Stimulated activated naive CD8-positive, alpha-beta T cell treated with anti-CD3 and anti-CD28 coated beads, Interleukin-15, Interleukin-2, amounts not matched to agents 100 U/mL and 50 U/mL, for 24 hours (primary cell): ENCODE measurements around the gene PTPRT.

ENCODE experiments used
- ATAC-seq: fragments of 150-1000 bp; cut with Tn5 transposase; one replicate; pipeline ENCODE4 v1.10.0; 2021
- DNase-seq: peaks from one replicate; pipeline ENCODE4 v3.0.0; 2021

Gene PTPRT

DNA sequence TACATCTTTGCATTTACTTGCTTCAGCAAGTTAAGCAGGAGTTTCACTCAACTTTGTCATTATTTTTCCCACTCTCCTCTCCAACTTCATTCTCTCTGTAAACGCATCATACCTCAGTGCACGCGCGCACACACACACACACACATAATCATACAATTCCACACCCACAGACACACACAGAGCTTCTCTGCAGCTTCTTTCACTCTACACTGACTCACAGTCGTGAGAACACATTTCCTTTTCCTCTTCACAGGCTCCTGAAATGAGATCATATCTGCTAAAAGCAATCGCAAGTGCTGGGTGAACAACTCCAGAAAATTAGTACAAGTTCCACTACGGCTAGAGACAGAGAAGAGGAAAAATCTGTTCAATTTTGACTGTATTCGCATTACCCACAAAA is 215.4 kb downstream of the PTPRT start:
- DNase-seq (no peak), ATAC-seq (no peak)

DNA sequence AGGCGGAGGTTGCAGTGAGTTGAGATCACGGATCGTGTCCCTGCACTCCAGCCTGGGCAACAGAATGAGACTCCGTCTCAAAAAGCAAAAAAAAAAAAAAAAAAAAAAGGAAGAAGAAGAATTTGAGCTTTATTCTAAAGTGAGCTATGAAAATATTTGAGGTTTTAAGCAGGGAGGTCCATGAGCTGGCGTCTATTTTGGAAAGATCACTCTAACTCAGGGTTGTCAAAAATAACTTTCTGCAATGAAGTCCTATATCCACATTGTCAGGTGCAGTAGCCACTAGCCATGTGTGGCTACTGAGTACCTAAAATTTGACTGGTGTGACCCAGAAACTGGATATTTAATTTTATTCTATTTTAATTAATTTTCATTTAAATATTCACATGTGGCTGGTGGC is 217.1 kb downstream of the PTPRT start:
- DNase-seq (no peak), ATAC-seq (no peak)

DNA sequence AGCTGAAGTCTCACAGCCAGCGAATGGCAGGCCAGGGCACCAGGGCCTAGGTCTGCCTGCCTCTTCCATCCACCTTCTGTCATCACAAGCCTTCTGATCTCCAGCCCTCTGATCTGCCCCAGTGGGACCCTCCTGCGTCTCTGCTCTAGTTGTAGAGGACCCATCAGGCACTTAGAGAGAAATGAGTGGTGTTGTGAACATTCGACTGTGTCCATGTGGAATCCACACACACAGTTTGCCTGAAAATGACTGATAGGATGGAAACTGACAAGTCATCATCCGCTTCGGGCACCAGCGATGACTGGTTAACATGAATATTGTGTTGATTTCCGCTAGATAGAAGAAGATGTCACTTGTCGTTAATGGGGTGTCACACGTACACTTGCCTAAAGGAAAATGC is 221.0 kb downstream of the PTPRT start:
- ATAC-seq = no peak
- no peak for DNase-seq

DNA sequence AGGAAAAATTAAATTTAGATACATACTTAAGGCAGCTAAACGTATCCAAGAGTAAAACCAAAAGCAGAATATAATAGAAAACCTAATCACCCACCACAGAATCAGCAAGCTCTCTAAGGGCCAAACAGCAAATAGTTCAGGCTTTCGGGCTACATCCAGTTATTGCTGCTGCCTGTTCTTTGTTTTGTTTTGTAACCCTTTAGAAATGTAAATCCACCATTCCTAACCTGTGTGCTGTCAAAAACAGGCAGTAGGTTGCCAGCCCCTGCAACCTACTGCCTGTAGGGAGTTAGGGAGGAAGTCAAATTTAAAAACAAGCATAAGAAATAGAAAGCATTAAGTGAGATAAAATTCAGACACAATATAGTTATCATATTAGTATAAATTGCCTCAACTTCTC is 225.9 kb downstream of the PTPRT start:
- no peak for DNase-seq

DNA sequence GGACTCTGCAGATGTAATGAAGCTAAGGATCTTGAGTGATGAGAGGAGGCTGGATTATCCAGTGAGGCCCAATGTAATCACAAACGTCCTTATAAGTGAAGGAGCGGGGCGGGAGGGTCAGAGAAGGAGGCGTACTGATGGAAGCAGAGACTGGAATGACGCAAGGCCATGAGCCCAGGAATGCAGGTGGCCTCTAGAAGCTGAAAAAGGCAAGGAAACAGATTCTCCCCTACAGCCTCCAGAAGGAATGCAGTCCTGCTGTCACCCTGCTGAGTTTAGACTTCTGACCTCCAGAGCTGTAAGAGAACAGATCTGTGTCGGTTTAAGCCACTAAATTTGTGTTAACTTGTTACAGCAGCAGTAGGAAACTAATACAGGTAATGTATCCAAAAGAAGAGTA is 227.9 kb downstream of the PTPRT start:
- no peak for ATAC-seq
- no peak for DNase-seq

More for the DNA sequence above, 225.9 kb downstream of the PTPRT start:
- no peak for ATAC-seq

DNA sequence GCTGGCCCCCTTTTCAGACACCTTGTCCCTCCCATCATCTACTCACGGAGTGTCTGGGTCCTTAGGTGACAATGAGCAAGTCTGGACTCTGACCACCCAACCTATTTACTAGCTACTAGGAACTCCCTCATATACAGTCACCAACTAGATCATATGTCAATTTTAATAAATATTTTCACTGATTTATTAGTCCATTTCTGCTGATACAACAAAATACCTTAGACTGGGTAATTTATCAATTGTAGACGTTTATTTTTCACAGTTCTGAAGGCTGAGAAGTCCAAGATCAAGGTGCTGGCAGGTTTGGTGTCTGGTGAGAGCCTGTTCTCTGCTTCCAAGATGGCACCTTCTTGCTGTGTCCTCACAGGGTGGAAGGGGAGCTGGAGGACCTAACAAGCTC is 229.7 kb downstream of the PTPRT start:
- DNase-seq (no peak), ATAC-seq (no peak)

DNA sequence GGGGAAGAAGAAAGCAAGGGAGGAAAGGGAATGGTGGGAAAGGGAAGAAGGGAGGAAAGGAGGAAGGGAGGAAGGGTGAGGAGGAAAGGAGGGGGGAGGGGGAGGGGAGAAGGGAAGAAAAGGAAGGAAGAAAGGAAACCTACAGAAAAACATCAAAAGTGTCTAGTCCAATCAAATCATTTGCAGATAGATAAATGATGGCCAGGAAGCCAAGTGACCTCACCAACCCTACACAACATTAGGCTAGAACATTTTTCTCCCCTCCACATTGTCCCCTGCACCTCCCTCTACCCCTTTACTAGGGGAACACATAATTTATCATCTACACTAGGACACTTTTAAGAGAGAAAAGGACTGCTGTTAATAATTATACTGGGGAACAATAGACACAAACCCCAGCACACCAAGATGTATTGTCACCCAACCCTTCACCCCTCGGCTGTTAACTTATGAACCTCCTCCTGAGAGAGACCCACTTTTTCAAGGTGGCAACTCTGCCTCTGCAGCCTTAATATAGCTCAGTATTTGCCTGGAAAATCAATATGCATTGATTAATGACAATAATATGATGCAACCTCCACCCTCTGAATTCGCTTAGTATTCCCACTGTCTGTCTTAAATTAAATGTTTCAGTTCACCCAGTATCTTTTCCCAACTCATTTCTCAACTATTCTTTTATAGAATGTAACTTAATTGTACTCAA is 231.2 kb downstream of the PTPRT start:
- no peak for DNase-seq
- ATAC-seq = no peak

DNA sequence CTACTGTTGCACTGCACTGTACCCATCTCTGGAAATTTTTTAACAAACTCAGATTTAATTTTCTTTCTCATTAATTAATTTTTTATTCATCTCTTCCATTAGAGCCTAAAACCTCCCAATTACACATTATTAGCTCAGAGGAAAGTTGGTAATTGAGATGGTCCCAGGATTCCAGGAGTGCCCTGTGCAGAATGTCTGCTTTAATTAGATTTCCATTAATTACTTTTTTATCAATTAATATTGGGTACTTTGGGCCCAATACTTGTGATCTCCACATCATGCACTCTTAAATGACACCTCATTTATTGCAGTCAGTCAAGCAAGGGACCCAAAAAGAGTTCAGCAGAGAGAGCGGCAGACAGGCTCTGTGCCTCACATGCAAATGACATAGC is 232.0 kb downstream of the PTPRT start:
- DNase-seq (no peak), ATAC-seq (no peak)

DNA sequence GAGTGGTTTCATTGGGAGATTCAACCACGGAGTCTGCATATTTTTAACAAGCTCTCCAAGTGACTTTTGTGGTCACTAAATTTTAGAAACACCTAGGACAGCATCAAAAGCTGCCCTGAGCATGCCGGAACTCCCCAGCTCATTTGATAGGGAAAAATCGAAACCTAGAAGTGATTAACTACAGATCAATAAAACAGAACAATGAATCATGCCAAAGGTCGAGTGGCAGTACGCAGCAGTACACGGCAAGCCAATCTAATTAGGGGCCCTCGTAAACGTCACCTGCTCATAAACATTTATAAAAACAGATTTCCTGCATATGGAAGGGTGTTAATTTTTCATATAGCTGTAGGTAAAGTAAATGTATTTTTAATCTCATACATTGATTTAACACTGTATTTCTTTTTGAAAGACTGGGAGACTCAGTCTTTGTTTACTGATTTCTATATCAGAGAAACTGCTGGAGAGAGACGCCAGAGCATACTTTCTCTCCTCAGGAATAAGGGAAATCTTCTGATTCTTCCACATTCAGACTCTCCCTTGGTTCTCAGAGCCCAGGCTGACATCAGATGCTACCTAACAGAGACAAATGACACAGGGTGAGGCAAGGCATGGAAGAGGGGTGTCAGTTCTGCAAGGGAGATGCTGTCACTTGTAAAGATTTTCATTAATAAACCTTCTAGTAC is 232.5 kb downstream of the PTPRT start:
- no peak for ATAC-seq
- DNase-seq = no peak

DNA sequence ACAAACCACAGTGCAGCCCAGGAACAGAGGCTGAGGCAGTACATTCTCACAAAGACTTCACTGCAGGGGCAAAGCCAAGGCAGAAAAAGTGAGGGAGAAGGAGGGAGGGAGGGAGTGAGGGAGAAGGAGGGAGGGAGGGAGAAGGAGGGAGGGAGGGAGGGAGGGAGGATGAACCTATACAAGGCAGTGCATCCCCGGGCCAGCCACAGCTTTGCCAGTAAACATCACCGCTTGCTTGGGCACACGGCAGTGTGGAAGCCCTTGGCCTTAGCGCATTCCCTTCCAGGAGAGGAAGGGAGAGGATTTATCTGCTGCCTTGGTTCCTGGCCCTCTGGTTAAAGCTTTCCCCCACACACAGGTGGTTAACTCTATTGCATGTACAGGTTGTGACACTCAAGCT is 234.0 kb downstream of the PTPRT start:
- DNase-seq (no peak), ATAC-seq (no peak)

DNA sequence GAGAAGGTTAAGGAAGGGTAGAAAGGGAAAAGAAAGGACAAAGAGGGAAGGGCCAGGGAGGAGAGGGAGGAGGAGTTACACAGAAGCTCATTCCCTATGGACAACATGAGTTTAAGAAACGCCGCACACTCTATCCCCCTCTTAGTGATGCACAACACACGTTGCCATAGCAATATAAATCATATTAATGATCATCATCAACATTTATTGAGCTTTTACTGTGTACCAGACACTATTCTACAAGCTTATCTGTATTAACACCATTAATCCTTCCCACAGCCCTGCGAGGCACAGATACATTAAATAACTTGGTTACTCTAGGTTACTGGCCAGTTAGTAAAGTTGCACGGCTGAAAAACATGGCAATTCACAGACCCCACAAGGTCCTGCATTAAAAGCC is 234.8 kb downstream of the PTPRT start:
- ATAC-seq = no peak
- no peak for DNase-seq

DNA sequence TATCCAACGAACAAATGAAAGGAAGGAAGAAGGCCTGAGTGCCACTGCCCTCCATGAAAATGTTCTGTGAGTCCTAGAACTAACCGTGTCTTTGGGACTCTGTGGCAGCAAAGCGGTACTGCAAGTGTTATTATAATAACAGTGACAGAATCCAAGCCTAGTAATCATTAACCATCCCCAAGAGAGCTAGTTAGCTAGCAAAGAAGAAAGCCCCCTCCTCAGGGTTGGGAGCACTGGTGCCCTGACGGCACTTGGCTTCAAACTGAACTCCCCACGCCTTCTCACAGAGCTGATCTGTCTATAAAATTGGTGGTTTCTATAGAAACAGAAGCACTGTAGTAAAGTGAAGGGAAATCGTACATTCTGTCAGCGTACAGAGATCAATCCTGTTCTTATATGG is 239.8 kb downstream of the PTPRT start:
- DNase-seq (no peak), ATAC-seq (no peak)

DNA sequence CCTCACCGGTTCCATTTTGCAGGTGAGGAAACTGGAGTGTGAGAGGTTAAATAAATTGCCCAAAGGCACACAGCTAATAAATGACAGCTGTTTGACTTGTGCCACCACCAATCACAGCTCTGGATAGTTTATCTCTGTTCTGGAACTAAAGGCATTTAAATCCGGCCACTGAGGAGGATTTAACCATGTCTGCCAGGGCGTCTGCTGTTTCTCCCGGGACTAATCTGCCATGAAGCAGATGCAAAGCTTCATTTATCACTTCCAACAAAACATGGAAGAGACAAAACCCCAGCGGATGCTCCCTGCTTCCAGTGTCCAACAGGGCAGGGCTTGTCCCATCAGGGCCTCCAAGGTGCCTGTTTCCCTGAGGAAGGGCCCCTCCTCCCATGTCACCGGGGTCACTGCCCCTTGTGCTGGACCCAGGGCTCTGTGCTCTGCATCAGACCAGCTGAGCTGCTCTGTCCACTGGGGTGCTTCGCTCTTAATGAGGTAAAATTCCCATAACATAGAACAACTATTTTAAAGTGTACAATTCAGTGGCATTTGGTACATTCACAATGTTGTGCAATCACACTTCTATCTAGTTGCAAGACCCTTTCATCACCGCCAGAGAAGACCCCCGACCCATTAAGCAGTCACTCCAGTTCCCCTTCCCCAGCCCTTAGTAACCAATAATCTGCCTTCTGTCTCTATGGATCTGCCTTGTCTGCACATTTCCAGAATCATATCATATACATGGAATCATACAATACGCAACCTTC is 244.3 kb downstream of the PTPRT start:
- ATAC-seq (no peak), DNase-seq (no peak)

DNA sequence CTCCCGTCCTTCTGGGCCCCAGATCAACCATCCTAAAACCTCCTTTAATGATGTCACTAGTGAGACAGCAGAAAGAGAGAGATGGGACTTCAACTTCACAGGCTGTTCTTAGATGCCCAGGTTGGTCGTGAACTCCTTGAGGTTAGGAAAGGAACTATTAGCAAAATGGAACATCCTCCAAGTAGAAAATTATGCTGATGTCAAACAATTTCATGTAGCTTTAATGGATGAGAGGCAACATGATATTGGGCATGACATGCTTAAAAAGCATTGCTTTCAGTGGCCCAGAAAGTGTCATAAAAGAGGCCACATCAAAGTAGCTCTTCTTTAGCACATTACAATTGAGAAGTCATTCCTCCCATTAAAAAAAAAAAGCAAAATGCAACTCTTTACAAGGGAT is 248.1 kb downstream of the PTPRT start:
- DNase-seq (no peak), ATAC-seq (no peak)

DNA sequence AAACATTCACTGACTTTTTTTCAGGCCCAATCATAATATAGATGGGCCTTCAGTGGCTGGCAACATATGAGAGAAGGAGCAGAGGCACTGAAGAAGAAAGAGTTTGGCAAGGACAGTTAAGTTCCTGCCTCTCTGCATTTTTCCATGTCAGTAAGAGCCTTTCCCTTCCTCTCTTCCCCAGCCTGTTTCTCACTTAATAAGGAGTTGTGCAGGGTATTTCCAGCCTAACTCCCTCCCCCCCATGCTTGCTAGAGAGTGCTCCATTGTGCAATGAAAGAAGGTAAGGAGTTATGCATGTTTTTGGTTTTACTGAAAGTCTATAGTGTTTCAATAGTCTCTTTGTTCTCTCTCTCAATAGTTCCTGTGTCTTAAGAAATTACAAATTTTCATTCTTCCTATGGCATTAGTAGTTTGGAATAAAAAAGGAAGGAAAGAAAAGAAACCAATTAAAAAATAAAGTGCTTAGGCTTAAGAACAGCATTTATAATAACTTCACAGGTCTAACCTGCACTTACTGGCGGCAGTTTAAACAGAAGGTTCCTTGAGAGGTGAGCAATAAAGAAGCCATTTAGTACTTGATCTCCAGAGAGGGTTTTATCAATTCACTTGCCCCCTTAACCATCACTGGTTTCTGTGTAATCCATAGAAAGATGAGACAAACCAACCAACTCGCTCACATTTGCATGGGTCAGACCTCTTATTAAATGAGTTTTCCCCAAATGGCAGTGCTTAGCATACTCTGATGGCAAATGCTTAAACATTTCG is 251.1 kb downstream of the PTPRT start:
- ATAC-seq (no peak), DNase-seq (no peak)

DNA sequence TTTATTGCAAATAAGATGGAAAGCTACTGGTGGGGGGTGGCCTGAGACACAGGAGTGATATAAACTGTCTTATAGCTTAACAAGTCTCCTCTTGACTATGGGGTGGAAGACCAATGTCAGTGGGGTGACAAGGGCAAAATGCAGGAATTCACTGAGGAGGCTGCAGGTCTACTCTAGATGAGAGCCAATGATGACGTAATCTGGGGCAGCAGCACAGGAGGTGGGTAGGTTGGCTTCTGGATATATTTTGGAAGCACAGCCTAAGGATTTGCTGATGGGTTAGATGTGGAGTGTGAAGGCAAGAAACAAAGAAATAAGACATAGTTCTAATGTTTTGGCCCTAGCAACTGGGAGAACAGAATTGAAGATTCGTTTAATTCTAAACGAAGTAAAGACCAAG is 253.2 kb downstream of the PTPRT start:
- DNase-seq (no peak), ATAC-seq (no peak)

DNA sequence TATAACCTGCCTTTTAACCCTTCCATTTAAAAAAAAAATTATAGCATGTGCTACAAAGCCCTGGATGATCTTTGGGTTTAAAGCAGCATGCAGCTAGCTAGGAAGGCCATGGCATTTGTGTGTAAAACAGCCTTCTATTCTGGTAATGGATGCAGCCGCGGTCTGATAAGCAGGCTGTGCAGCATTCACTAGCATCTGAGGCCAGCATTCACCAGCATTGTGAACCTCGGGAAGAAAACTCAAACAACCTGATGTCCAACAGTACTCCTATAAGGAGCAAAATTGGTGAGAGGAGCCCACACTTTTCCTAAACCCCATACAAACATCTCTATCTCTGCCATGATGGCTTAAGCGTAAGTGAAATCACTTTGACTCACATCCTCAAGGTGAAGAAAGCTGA is 265.5 kb downstream of the PTPRT start:
- ATAC-seq (no peak), DNase-seq (no peak)

DNA sequence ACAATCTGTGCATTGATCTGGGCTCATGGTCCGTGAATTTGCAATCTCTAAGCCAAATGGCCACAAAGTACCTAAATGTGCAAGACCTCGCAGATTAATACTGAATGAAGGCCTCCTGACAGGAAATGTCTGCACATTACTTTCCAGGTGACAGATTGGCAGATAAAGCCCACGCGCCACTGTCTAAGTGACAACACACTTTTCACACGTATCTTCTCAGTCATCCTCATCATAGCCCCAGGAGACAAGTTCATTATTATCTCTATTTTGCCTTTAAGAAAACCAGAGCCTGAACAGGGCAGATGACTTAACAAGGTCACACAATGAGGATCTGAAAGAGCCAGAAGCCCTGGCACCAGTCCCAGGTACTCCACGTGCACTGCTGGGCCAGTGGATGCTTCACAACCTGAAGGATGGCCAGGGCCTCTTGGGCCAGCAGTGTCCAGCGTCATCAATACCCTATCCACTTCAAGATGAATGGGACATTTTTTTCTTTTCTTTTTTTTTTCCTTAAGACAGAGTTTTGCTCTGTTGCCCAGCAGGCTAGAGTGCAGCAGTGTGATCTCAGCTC is 266.3 kb downstream of the PTPRT start:
- no peak for ATAC-seq
- DNase-seq = no peak

DNA sequence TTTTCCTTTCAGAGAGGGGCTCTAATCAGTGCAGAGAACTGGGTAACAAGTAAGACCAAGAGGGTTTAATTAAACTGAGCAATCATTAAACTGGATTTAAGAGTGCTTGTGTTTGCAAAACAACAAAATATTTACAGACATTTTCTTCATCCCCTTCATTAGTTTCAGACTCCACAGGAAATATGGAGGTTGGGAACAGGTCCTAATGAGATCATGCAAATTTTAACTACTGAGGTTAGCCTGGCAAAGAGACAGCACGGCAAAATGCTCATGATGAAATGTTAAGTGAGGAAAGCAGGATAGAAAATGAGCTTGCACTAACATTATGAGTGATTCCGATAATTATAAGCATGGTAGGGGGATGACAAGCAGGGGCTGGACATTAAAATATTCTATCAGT is 268.9 kb downstream of the PTPRT start:
- DNase-seq = no peak
- no peak for ATAC-seq

DNA sequence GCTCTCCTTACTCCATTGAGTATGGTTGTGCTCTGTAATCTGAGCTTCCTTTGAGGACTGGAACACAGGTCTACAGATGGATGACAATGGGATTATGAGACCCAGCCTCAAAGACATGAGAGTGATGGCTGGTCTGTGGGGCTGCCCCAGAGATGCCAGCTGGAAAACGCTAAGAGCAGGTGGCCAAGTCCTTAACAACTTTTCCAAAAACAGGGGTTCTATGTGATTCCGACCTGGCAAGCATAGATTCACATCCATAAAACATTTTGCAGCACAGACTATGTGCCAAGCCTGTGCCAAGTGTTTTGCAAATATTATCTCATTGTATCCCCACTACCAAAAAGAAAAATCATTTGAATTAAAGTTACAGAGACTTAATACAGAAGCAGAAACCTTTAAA is 270.4 kb downstream of the PTPRT start:
- no peak for DNase-seq
- ATAC-seq = no peak

DNA sequence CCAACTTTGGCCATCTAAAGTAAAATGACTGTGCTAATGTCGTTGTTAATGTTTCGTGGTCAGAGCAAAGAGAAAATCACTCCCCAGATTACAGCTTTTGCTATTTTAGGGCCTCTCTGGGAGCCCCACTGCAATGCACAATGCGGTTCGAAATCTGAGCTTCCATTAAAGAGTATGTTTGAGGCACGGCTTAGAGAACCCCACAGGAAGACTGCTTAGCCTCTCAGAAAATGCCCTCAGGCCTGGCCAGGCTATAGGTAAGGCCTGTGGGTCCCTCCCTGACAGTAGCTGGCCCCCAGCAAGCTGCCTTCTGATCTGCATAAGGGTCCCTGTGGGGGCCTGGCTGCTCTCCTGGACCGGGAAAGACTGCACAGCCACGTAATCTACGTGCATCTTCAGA is 274.6 kb downstream of the PTPRT start:
- no peak for ATAC-seq
- no peak for DNase-seq

DNA sequence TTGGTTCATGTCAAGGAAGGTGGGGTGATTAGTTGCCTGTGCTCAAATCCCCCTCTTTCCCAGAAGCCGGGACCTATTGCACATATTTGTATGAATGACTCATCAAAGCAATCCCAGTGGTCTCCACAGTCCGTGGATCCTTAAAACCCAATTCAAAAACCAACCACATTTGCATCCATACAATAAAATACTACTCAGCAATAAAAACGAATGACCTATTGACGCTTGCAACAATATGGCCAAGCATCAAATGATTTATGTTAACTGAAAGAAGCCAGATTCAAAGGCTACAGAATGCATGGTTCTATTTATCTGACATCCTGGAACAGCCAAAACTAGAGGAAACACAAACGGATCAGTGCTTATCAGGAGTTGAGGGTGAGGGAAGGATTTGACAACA is 275.4 kb downstream of the PTPRT start:
- ATAC-seq (no peak), DNase-seq (no peak)
